Measurements from ENCODE around the gene ZNF207. TPM values are rescaled to one million over a fixed set of nuclear protein-coding genes. Genes with fewer than 3 reads are reported as not detected.

Gene ZNF207
- total RNA-seq, 1 experiment from 2014 or later = 177 TPM

GRCh38 chr17:32303781-32304288, 46.1 kb upstream of the ZNF207 start:
- ChIA-PET POLR2A (ENCODE audit: low non-redundant PET) (no interaction called here), CTCF (no interaction called here)

GRCh38 chr17:32305049-32305448, 44.9 kb upstream of the ZNF207 start:
- H3K4me1 ChIP-seq (ENCODE audit: insufficient read depth, low read length, poor library complexity, severe bottlenecking) = no peaks in the 10 kb centered on the region
- DNase-seq (ENCODE audit: low spot score) = no peak
- H3K36me3 ChIP-seq (ENCODE audit: insufficient read depth, low read length, poor library complexity, severe bottlenecking) = no peaks in the 10 kb centered on the region
- TF ChIP-seq, protein P1, sequence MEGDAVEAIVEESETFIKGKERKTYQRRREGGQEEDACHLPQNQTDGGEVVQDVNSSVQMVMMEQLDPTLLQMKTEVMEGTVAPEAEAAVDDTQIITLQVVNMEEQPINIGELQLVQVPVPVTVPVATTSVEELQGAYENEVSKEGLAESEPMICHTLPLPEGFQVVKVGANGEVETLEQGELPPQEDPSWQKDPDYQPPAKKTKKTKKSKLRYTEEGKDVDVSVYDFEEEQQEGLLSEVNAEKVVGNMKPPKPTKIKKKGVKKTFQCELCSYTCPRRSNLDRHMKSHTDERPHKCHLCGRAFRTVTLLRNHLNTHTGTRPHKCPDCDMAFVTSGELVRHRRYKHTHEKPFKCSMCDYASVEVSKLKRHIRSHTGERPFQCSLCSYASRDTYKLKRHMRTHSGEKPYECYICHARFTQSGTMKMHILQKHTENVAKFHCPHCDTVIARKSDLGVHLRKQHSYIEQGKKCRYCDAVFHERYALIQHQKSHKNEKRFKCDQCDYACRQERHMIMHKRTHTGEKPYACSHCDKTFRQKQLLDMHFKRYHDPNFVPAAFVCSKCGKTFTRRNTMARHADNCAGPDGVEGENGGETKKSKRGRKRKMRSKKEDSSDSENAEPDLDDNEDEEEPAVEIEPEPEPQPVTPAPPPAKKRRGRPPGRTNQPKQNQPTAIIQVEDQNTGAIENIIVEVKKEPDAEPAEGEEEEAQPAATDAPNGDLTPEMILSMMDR (conservative IDR thresholded peaks at IDR 0.05; ENCODE audit: low read depth, low read length) = no peak
- no peak for TF ChIP-seq EZH2 (IDR thresholded peaks at IDR 0.05; ENCODE audit: borderline replicate concordance, low read depth, low read length, poor library complexity, severe bottlenecking)
- no TSS peak for BruUV-seq (replicated peaks)
- intact Hi-C loops (cut with micrococcal nuclease; ENCODE audit: unreplicated experiment) = no loop called here
- H3K4me3 ChIP-seq (ENCODE audit: low read depth, low read length, poor library complexity, severe bottlenecking) = no peak overlapping the region
- POLR2A ChIA-PET (ENCODE audit: low non-redundant PET) = no interaction called here
- H3K27me3 ChIP-seq (replicated peaks; ENCODE audit: insufficient read depth, low read depth, low read length, poor library complexity) = no peaks in the 10 kb centered on the region
- no peak overlapping the region for H3K27ac ChIP-seq (ENCODE audit: low read depth, low read length, poor library complexity, severe bottlenecking)
- CTCF ChIA-PET = no interaction called here
- no peaks in the 10 kb centered on the region for H3K9me3 ChIP-seq (ENCODE audit: low read depth, low read length, poor library complexity, severe bottlenecking)

More at GRCh38 chr17:32303781-32304288, 46.1 kb upstream of the ZNF207 start:
- H3K27me3 ChIP-seq (replicated peaks; ENCODE audit: insufficient read depth, low read depth, low read length, poor library complexity) = no peaks in the 10 kb centered on the region
- H3K36me3 ChIP-seq (ENCODE audit: insufficient read depth, low read length, poor library complexity, severe bottlenecking) = no peaks in the 10 kb centered on the region
- no peak for DNase-seq (ENCODE audit: low spot score)
- peaks cover 7% of the 10 kb centered on the region for H3K4me1 ChIP-seq (ENCODE audit: insufficient read depth, low read length, poor library complexity, severe bottlenecking)
- no TSS peak for BruUV-seq (replicated peaks)
- no peaks in the 10 kb centered on the region for H3K9me3 ChIP-seq (ENCODE audit: low read depth, low read length, poor library complexity, severe bottlenecking)
- H3K27ac ChIP-seq (ENCODE audit: low read depth, low read length, poor library complexity, severe bottlenecking) = no peak overlapping the region
- TF ChIP-seq, protein P1 (conservative IDR thresholded peaks at IDR 0.05; ENCODE audit: low read depth, low read length) = no peak
- no peak for TF ChIP-seq EZH2 (IDR thresholded peaks at IDR 0.05; ENCODE audit: borderline replicate concordance, low read depth, low read length, poor library complexity, severe bottlenecking)
- no peak overlapping the region for H3K4me3 ChIP-seq (ENCODE audit: low read depth, low read length, poor library complexity, severe bottlenecking)
- intact Hi-C loops (cut with micrococcal nuclease; ENCODE audit: unreplicated experiment) = no loop called here

DNA sequence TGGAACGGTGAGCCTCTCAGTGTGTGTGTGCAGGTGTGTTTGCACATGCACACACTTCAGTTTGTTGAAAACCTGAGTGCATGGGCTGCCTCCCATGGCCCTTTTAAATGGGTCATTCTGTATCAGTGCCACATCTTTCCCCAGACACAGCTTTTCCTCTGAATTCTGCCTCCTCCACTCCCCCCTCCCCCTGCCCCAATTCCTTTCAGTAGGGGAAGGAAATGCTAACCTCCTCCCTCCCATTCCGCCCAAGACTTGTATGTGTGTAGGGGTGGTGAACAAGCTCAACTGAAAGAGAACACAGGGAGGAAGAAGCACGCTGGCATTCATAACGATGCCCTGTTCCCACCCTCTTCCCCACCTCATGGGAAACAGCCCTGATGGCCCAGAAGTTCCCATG, 42.3 kb upstream of the ZNF207 start:
- H3K9me3 ChIP-seq (ENCODE audit: low read depth, low read length, poor library complexity, severe bottlenecking) = no peaks in the 10 kb centered on the region
- no peak for DNase-seq (ENCODE audit: low spot score)
- H3K4me3 ChIP-seq (ENCODE audit: low read depth, low read length, poor library complexity, severe bottlenecking) = no peak overlapping the region
- H3K27me3 ChIP-seq (replicated peaks; ENCODE audit: insufficient read depth, low read depth, low read length, poor library complexity) = no peaks in the 10 kb centered on the region
- BruUV-seq (replicated peaks) = no TSS peak
- H3K4me1 ChIP-seq (ENCODE audit: insufficient read depth, low read length, poor library complexity, severe bottlenecking) = peaks cover 7% of the 10 kb centered on the region
- POLR2A ChIA-PET (ENCODE audit: low non-redundant PET) = no interaction called here
- H3K36me3 ChIP-seq (ENCODE audit: insufficient read depth, low read length, poor library complexity, severe bottlenecking) = no peaks in the 10 kb centered on the region
- TF ChIP-seq, protein P1 (conservative IDR thresholded peaks at IDR 0.05; ENCODE audit: low read depth, low read length) = no peak
- TF ChIP-seq EZH2 (IDR thresholded peaks at IDR 0.05; ENCODE audit: borderline replicate concordance, low read depth, low read length, poor library complexity, severe bottlenecking) = no peak
- CTCF ChIA-PET = no interaction called here
- no peak overlapping the region for H3K27ac ChIP-seq (ENCODE audit: low read depth, low read length, poor library complexity, severe bottlenecking)
- intact Hi-C loops (cut with micrococcal nuclease; ENCODE audit: unreplicated experiment) = no loop called here
